GM21515 (cell line): ENCODE measurements around the gene DMRTA2.

Source experiments
- ATAC-seq: cut with Tn5 transposase; IDR thresholded peaks from one replicate; pipeline ENCODE4 v1.9.1; 2021; ENCODE audit not compliant: unreplicated experiment

The DMRTA2 gene

DNA sequence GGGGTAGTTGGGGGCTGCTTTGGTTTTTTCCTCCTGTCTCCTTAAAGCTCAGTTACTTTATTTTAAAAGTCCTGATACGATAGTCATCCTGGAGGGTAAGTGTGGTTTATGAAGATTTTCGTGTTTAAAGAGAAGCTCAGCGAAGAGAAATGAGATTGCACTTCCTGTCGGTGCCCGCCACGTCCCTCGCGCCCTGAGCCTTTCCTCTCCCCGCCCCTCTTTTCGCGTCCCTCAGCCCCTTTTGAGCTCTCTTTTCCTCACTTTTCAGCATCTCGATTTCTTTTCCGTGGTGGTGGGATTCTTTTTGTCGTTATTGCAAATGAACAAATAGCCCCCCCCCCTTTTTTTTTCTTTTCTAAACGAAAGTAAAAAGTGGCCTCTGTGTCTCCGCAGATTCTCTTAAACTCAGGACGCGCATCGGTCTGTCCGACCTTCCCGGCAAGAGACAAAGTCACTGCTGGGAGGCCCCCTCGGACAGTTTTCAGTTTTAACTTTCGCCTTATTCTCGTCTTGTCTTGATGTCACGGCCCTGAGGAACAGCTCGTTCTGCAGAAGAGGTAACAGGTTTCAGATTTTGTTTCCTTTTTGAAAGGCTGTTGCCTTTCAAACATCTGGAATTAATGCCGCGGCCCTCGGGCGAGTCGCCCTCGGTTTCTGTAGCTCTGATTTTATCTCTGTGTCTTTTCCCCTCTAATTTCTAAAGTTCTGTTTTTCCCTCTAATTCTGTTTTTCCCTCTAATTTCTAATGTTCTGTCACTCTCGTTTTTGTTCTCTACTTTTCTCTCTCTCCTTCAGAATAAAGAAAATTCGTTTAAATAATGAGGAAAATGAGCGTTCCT is 1.0 kb upstream of the DMRTA2 start:
- ATAC-seq: no peak

GRCh38 chr1:50423670-50424000 is 392 bp upstream of the DMRTA2 start:
- no peak for ATAC-seq

DNA sequence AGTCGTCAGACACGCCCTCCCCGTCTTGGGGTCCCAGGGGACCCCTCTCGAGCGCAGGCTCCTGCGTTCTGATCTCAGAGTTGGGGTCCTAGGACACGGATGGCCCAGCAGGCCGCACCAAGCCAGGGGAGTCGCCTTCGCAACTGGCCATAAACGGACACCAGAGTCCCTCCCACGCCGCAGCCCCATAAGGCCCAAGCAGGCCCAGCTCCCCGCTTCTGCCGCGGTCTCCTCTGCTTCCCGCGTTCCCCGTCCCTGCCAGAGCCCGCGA is 633 bp downstream of the DMRTA2 start:
- no peak for ATAC-seq

DNA sequence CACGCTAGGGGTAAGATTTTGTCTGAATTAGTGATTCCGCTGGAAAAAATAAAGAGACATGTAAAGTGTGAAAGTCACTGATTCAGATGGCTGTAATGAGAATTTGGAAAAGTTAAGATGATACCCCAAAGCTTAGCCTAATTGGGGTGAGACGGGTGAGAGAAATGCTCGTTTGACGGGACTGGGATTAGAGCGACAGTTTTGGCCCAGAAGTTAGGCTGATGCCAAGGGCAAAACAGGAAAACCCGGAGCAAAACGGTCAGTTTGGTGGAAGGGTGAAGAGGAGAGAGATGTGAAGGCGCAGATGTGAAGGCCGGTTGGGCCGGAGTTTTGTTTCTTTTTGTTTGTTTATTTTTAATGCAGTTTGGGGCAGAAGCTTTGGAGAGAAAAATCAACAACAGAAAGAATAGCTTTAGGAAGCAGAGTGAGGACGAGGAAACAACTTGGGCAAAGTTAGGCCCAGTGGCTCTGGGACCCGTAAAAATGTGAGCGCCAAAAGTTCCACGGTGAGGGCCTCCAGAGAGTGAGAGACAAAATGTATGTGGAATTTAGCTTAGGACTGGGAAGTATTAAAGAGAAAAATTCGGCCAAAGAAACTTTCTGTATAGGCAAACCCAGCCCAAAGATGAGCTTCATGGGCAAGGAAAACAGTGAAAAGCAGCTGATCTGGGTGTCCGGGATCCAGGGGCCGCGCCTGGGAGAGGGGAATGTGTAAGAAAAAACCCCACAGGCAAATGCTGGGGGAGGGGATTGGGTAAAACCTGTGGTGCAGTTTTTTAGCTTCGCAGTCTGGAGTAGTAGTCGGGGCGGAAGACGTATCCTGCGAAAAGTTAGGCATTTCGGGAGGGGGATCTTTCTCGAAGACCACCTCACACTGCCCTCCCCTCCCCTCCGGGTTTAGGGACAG is 1.2 kb downstream of the DMRTA2 start:
- ATAC-seq: no peak

DNA sequence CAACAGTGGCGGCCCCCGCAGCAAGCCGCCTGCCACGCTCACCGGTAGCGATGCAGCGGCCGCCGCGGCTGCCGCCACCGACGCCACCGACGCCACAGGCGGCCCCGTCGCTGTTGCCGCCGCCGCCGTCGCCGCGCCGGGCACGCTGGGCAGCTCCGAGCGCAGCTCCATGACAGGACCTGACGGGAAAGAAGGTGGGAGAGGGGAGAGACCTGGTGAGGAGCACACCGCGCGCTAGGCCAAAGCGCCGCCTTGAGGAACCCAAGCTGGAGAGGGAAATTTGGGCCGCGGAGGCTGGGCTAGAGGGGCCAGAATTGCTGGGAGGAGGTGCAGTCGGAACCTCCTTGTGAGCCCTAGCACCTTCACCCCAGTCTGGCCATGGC is 1.9 kb downstream of the DMRTA2 start:
- no peak for ATAC-seq

- ATAC-seq: no peak
Observed at GRCh38 chr1:50420689-50421365, 2.4 kb downstream of the DMRTA2 start.

DNA sequence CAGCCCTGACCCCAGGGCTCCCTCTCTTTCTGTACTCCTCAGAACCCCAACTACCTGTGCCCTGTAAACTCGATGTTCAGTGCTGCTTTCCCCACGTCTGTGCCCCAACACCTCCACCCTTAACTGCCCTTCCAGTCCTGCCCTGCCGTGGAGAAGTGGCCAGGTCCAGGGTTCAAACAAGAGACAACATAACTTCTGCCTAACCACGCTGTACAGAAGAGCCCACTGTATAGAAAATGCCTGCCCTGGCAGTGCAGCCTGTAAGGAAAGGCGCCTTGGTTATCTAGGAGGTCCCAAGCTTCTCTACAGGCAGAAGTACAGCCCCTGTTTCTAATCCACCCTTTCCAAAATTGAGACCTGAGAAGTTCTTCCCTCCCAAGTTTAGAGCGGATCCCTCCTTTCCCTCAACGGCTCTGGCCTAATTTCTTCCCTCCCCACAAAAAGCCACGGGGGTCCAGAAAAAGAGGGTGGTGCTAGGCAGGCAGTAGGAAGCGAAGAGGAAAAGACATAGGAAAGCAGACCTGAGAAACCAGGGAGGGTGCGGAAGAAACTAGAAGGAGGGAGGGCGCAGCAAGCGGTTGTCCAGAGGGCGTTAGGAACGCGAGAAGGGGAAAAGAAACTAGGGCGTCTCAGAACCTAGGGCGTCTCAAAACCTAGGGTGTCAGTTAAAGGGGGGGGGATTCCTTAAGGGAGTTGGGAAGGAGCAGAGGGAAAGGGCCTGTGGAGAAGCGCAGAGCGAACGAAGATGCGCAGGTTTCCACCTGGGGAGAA is 3.2 kb downstream of the DMRTA2 start:
- ATAC-seq: no peak

DNA sequence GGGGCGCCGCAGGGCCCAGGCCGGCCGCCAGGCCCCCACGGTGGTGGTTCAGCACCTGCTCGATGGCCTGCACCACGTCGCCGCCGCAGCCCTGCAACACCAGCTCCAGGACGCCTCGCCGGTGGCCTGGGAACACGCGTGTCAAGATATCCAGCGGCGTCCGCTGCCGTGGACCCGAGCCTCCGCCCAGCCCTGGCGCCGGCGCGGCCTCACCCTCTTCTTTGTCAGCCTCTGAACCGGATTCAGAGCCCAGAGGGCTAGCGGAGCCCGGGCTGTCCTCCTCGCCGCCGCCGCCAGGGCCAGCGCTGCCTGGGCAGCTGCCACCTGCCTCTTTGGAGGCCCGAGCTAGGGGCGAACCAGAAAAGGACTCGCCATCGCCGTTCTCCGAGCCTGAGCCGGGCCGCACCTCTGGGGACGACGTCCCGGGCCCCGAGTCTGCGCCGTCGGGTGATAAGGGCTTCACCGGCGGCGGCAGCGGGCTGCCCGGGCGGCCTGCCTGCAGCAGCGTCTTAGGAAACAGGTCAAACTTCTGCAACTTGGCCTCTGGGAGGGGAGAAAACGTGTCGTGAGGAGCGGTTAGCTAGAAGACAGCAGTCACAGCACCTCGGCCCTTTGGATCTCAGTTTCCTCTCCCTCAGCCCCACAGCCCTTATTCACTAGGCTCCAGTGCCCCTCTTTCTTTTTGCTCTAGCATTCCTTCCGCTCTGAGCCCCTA is 3.9 kb downstream of the DMRTA2 start:
- no peak for ATAC-seq

- no peak for ATAC-seq
Observed at GRCh38 chr1:50418600-50419109, 4.6 kb downstream of the DMRTA2 start.

DNA sequence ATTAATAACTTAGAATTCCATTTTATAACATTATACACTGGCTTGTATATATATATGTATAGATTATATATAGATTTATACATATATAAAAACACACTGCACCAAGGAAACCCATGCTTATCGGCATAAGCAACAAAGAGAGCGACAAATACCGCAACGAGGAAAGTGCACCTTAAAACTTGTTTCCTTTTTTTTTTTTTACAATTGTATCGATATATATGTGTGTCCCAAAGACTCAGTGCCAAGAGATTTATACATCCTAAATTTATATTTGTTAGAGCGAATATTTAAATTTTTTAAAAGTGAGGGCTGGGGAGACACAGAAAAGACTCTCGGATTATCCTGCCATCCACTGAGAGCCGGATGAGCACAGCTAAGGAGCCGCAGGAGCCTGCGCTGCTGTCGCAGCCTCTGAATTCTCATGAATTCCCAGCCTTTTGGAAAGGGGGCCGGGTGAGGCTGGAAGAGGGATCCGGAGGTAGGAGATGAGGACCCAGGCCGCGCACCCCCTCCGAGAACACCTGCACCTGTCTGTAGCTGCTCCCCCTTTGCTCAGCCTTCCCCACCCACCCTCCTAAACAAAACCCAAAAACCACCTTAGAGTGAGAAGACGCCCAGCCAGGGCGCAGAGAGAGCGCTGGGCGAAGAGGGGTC is 5.2 kb downstream of the DMRTA2 start:
- no peak for ATAC-seq

DNA sequence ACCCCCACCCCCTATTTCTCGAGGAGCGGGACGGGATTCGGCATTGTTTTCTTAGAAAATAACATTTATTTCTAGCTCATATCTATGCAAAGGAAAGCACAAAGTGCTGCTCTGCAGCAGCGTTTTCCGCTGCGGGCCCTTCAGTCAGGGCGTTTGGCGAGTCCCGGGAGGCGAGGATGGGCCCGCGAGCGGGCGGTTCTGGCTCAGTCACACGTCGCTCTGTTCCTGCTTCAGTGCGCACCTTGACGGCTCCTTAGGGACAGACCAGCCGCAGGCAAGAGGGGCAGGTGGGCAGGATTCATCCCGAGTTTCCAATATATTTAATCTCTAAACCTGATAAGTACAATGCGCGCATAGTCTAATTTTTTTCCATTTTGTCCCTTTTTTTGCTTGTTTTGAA is 5.7 kb downstream of the DMRTA2 start:
- ATAC-seq: no peak

GRCh38 chr1:50416553-50417453 is 6.4 kb downstream of the DMRTA2 start:
- ATAC-seq: no peak

DNA sequence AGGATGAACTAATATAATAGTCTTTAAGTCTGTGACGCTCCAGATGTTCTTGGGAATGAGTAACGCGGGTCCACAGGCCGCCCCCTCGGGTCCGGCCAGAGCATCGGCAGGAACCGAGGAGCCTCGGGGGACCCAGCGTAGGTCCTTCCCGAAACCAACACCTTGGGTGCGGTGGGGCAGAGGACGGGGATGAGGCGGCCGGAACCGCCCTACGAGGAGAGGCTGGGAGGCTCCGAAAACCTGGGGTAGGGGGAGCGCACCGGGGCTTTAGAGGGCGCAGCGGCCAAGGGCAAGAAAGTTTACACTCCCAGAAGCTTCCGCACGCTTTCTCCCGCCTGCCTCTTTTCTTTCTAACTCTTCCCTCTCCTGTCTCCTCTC is 7.1 kb downstream of the DMRTA2 start:
- no peak for ATAC-seq

GRCh38 chr1:50415235-50416149 is 7.8 kb downstream of the DMRTA2 start:
- ATAC-seq: no peak

GRCh38 chr1:50414853-50415234 is 8.4 kb downstream of the DMRTA2 start:
- no peak for ATAC-seq

DNA sequence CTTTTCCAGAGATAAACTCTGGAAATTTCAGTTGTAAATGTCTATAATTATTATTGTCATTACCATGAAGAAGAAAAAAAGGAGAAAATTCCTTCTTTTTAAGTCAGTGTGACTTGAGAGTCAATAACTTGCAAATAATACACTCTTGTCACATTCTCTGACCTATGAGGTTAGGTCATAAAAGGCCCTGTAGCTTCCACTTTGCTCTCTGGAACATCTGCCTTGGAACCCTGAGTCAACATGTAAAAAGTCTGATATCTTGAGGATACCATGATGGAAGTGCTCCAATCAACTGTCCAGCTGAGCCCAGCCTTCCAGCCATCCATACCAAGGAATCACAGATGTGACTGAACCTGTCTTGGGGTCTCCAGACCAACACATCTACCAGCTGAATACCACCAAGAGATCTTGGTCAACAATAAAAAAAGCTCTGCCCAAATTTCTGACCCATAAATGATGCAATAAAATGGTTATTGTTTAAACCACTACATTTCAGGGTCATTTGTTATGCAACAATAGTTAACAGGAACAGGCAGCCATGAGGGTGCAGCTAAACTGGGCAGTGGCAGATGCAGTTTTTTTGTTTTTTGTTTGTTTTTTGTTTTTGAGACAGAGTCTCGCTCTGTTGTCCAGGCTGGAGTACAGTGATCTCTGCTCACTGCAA is 10.3 kb downstream of the DMRTA2 start:
- no peak for ATAC-seq

DNA sequence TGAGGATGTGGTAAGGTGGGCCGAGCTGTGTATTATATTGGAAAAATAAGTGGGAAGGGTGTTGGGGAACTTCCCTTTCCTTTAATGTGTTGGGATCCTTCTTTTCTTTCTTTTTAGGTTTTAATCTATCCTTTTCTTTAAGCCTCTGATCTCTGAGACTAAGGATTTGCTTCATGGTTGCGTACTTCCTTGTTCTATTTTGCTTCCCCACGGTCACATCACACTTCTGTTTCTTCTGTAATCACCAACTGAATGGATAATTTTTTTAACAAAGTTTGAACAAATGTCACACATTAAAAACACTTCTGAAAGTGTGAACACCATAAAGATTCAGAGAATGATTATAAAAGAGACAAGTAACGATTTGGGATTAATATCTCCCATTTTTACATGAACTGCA is 17.4 kb downstream of the DMRTA2 start:
- ATAC-seq: no peak
